Brain pericyte (primary cell): ENCODE results near the gene ZMYM2.
A peak's percentile ranks its signal among the peaks of the same experiment; 100 is the strongest.
"Not testable (repeated sequence)": the region's sequence is repeated elsewhere in the genome, so short reads cannot be mapped to it uniquely, and the experiment has no call there.

Source experiments
- DNase-seq: peaks from one replicate; pipeline ENCODE4 v3.0.0-alpha.2; 2012; ENCODE audit warnings: low read depth, low spot score

Gene ZMYM2

DNA sequence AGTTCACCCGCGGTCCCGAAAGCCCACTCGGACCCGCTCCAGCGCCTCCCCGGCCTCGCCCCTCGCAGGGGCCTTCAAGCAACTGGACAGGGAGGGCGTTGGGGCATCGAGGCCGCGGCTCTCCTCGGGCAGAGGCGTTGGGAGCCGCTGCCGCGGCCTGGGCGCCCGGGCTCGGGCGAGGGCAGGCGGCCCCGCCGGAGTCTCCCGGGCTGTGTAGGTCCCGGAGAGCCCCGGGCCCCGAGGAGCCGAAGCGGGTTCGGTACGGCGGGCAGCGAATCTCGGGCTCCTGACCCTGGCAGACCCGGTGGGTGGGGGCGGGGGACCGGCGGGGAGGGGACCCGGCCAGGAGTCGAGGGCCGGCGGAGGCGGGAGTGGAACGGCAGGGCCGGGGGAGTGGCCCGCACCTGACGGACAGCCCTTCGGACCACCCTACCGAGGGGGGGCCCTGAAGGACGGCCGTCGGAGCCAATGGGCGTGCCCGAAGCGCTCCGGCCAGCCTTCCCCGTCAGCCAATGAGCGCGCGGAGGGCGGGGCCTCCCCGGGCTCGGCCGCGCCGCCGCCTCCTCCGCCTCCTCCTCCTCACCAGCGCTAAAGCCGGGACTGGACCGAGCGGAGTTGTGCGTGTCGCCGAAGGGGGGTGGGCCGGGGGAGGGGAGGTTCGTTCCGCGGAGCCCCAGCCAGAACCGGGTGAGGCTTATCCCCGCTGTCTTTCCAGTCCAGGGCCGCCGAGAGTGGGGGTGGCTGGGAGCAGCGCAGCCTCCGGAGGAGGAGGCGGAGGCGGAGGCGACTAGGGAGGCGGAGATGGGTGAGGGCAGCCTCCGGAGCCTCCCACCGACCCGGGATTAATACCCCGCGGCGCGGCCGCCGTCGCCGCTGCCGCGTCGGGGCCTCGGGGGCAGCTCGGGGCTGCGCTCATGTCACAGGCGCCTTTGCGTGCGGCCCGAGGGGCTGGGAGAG is at the start of gene ZMYM2:
Gene ZMYM2, plus strand, starts transcription at position 573 of the 957 bp plus-strand sequence. CDS start 34,346 bp downstream, outside the sequence.
- DNase-seq: peak; percentile 96

DNA sequence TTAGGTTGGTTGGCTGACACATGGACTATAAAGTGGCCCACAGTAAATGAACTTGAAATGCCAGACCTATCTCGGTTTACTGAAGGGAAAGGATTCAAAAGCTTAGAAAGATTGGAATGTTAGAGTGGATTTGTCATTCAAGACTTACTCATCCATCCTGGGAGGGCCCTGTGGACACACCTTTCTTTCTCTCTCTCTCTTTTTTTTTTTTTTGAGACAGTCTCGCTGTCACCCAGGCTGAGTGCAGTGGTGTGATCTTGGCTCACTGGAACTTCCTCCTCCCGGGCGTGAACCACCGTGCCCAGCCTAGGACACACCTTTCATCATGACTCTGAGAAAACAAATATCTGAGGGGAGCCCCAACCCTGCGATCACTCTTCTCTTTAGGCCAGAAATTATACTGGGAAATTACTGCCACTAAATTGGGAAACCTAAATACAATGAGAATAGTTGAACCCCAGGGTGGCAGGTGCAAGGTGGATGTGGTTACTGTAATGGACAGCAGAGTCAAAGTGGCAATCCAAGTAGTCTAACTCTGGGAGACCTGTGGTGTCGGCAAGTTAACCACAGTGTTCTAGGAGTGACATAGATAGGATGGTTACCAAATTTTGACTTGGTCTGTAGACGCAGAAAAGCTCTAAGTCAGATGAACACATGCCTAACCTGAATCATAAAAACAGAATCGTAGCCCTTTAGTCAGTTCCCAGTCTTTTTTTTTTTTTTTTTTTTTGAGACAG is 48.0 kb upstream of the ZMYM2 start:
- no peak for DNase-seq

DNA sequence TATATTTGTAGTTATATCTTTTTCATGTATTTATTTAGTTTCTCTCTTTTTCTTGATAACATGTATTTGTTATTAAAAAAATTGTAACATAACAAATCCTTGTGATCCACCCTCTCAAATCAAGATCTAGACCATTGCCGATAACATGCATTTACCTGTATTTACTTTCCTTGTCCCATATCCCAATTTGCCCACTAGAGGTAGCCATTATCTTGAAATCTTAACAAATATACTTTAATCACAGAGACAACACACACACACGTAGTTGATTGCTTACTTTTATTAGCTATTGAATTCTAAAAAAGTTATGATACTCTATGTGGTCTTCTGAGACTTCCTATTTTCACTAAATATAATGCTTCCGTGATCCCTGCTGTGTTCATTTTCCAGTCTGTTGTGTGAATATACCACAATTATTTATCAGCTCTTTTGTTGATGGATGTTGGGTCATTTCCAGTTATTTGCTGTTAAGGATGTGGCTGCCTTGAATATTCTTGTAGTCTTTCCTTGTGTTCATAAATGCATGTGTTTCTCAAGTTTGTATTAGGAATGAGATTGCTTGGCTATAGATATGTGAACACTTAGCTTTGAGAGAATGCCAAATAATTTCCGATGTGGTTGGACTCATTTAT is 31.3 kb upstream of the ZMYM2 start:
- no peak for DNase-seq

DNA sequence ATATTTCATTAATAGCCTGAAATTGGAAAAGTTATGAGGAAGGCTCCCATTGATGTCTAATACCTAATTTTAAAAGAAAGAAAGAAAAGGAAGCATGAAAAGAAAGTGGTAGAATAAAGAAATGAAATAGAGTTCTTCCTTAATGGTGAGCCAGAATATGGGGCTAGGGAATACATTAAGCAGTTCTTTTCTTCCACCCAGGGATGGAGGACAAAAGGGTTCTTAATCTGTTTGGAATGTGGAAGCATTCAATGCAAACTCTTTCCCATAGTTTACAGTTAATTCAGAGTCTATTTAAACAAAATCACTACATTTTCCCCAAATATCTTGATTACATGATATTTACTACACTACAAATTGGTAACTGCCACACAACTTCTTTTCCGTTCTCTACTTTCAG is 18.4 kb upstream of the ZMYM2 start:
- DNase-seq: no peak

DNA sequence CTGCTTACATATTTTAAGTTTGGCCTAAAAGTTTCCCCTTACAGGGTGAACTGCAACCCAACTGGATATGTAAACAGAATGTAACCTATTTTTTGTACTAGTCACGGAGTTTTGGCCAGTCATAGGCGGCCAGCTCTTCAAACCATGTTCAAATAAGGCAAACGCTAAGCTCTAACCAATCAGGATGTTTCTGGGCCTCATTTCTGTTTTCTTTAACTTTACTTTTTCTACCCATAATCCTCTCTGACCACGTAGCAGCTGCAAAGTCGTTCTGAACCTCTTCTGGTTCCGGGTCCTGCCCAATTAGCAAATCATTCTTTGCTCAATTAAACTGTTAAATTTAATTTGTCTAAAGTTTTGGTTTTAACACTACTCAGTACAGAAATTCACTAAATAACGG is 8.2 kb upstream of the ZMYM2 start:
- no peak for DNase-seq

DNA sequence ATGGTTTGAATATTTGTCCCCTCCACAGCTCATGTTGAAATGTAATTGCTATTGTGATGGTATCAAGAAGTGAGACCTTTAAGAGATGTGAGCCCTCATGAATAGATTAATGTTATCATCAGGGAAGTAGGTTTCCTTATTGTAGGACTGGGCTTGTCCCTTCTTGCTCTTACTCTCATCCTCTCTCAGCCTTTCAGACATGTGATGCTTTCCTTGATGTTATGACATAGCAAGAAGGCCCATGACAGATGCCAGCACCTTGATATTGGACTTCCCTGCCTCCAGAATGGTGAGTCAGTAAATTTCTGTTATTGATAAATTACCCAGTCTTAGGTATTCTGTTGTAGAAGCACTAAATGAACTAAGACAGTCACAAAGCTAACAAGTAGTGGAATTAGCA is 5.7 kb upstream of the ZMYM2 start:
- DNase-seq: no peak

DNA sequence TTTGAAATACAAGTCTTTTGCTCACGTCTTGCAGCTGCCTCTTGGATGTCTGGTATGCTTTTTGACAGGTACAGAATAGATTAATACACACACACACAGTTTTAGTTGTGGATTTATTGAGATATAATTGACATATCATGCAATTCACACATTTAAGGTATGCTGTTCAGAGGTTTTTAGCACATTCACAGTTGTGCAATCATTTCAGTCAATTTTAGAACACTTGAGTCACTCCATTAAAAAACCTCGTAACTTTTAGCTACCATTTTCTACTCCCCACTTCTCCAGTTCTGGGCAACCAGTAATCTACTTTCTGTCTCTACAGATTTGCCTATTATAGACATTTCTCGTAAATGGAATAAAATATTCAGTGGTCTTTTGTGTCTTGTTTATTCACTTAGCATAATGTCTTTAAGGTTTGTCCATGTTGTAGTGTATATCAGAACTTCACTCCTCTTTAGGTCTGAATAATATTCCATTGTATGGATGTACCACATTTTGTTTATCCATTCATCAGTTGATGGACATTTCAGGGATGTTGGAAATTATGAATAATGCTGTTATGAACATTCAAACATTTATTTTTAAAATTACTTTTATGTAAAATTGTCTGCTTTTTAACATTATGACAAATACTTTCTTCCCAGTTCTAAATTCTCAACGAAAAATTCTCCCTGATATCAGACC is 2.5 kb upstream of the ZMYM2 start:
- no peak for DNase-seq

DNA sequence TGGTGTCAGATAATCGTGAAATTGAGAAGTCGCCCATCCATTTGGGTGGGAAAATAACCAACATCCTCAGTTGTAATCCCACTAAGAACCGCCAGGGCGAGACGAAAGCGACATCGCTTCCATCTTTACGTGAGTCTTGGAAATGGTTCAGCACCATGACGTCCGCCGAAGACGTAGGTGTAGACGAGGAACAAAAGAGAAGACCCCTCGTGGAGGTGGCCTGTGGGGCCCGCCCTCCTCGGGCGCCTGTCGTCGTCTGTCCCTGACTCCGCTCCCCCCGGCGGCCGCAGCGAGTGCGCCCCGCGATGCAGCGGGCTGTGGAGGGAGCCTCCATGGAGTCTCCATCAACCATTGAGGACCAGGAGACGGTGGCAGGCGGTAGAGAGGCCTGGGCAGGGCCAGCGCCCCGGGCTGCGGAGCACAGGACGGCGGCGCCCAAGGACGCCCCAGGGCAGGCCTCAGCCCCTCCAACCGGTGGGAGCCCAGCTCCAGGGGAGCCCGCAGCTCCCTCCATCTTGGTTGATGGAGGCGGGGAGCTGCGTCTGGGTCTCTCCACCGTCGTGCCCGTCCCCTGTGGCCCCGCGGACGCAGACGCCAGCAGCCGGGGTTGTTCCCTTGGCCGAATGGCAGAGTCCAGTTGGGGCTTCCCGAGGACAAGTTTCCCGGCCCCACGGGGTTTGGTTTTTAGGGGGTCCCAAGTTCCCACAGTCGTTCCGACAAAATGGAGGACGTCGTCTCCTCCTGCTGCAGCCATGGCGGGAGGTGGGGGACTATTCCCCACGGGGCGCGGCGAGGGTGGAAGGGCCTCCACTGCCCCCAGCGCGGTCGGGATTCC is 990 bp upstream of the ZMYM2 start:
- peak; percentile 43 for DNase-seq

DNA sequence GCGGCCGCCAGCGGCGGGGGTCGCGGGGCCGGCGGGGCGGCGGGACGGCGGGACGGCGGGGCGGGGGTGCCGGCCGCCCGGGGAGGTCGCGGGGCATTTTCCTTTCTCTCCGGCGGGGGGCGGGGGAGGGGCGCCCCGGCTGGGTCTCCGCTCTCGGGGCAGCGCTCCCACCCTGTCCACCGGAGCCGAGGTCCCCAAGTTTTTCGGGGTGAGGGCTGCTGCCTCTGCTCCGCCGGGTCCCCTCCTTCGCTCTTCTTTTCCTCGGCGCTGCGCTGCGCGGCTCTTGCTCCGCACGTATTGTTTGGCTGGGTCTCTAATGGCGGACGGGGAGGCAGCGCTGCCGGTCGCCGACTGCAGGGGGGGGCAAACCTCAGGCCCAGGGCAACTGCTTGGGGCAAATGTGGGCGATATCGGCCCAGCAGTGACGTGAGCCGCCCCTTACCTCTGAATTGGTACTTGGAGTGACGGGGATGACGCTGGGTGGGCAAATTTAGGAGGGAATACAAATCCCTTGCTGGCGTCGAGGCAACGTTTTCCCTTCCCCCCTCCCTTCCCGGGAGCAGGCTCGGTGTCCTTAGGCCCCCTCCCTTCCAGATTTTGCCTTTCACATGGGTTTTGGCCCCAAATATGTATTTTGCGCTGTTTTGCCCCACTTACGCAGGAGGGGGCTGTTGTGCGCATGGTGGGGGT is 759 bp downstream of the ZMYM2 start:
- DNase-seq: no peak

DNA sequence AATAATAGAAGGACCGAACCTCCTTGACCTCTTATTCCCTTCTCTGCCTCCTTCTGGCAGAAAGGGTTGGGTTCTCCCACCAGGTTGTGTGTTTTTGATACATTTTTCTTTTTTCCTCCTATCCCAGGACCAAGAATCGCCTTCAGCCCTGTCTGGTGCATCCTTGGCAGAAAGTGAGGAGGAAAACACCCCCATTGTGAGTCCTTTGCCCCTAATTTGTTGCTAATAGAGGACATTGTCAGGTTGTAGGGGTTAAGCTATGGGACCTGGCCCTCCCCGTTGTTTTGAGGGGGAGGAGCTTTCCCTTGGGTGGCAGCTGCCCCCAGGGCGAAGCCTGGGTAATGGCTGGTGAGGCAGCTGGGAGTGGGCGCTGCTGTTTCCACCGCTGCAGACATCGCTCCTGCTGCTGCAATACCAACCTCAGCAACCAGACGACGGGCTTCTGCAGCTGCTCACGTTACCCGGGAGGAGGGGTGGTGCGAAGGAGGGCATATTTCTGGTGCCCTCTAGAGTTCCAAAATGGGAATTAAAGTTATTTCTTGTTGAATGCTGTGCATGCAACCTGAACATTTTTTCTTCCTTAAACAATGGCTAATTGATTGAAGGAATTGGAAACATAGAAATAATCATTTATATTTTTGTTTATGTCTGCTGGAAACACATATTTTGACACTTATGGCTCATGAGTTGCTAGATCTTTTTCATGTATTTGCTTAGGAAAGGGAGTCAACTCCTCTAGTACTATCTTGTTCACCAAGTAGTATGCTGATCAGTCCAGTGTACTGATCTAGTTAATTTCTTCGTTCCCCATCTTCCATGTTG is 1.5 kb downstream of the ZMYM2 start:
- DNase-seq: peak; percentile 65

DNA sequence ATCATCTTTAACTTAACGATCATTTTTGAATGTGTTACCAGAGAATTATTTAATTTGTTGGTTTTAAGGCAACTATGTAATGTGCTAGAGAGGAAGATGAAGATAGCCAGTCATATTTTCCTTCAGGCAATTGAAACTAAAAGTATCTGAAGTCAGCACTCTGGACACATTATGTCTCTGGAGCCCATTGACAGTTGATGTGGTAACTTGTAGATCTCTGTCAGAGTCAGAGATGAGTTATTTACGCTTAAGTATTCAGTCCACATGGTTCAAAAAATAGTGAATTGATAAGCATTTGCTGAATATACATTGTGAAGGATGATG is 2.1 kb downstream of the ZMYM2 start:
- no peak for DNase-seq

DNA sequence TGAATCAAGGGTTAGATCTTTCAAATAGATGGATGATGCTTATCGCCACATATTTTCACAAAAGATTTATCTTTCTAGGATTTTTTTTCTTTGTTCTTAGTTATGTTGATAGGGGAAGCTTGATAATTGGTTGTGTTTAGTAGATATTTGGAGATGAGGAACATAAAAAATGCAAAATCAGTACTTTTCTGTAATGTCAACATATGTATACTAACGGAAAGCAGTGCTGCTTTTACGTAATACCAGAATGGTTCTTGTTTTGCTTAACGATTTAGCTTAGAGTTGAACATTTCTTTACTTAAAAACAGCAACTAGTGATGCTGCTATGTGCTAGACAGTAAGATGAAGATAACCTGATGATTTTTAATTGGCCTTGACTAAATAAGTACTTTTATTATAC is 3.0 kb downstream of the ZMYM2 start:
- DNase-seq: no peak

DNA sequence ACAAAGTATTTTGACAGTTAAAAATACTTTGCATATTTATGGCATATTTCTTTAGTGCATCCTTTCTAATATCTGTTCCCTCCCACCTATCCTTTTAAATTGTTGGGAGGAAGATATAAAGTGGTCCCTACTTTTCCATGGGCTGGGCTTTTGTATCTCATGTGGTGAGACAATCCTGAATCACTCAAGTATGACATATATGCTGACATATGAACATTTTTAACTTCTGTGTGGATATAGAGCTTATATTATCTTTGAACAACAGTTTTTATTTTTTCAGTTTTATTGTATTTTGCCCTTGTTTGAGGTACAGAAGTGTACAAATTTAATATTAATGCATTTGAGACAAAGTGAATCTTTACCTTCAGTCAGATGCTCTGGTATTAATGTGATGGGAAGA is 3.4 kb downstream of the ZMYM2 start:
- no peak for DNase-seq

DNA sequence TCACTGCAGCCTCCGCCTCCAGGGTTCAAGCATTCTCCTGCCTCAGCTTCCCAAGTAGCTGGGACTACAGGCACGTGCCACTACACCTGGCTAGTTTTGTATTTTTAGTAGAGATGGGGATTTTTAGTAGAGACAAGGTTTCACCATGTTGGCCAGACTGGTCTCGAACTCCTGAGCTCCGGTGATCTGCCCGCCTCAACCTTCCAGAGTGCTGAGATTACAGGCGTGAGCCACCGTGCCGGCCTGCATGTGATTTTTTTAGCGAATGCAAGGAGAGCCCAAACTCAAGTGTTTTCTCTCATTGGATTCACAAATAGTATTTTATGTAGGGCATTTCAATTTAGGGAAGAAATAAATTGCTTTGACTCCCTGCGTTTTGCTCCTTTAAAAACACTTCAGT is 4.4 kb downstream of the ZMYM2 start:
- DNase-seq: no peak

DNA sequence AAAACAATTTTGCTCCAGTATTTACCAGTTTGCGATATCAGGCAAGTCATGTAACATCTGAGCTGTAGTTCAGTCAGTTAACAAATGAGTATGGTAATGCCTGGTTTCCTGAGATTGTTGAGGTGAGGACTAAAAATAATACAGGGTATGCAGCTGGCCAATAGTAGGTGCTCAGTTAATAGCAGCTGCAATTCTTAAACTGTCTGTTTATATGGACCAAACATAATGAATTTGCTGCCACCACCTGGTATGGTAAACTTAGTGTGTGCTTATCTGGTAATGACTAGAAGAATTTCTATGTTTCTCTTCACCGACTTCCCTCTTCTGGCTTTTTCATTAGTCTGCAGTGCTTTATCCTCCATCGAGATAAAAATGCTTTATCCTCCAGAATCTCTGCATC is 9.1 kb downstream of the ZMYM2 start:
- no peak for DNase-seq

DNA sequence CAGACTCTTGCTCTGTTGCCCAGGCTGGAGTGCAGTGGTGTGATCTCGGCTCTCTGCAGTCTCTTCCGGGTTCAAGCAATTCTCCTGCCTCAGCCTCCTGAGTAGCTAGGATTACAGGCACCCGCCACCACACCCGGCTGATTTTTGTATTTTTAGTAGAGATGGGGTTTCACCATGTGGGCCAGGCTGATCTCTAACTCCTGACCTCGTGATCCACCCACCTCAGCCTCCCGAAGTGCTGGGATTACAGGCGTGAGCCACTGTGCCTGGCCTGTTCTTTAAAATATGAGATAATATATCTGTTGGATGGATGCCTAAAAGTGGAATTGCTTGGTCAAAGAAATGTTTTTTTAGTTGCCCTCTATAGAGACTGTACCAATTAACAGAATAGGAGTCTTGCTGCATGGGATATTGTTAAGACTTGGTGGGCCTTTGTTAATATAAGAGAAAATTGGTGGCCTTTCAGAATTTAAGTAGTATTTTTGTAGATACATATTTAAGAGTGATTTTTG is 16.0 kb downstream of the ZMYM2 start:
- not testable (repeated sequence) for DNase-seq

DNA sequence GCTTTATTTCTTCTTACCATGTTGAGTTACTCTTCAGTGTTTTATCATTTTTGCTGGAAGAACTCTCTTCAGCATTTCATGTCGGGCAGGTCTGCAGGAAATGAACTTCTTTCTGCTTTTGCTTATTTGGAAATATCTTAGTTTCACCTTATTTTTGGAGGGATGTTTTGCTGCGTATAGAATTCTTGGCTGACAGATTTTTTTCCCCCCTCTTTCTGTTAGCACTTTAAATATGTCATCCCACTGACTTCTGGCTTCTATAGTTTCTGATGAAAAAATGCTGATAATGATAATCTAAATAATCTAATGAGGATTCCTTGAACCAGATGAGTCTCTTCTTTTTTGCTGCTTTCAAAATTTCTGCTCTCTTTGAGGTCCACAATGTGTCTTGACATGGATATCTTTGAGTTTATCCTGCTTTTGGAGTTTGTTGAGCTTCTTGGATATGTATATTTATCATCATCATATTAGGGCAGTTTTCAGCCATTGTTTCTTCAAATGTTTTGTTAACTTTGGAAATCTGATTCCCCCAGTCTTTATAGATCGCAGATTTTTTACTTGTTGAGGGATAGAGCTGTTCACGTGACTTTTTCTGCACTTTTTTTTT is 20.4 kb downstream of the ZMYM2 start:
- no peak for DNase-seq

DNA sequence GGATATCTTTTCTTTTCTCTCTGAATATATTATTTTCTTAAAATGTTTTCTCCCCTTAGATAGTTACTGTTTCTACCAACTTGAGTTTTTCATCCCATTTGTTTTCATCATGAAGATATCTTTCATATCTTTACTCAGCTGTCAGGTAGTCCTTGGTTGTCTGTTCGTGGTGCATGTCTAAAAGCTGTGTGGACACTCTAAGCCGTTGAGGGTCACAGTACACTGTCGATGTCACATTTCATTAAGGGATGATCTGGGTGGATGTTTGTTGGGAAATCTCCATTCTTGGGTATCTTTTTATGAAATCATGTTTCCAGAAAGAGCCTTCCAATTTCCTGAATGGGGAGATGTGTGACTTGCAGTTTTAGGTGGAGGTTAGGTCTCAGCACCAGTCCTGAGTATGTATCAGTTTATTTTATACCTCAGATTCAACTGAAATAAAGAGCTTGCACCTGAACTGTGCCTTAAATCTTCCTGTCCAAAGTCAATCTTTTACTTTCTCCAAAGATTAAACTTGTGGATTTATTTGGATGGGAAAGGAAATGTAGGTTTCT is 23.2 kb downstream of the ZMYM2 start:
- DNase-seq: no peak
